H1 (cell line): ENCODE data around the gene RAD9A. TPM values are rescaled to one million over a fixed set of nuclear protein-coding genes. Genes with fewer than 3 reads are reported as not detected.
A peak's percentile ranks its signal among the peaks of the same experiment; 100 is the strongest.

Experiments
- CTCF ChIA-PET: fragments of 300-600 bp; sonication (Branson Sonifier 250); formaldehyde crosslinking; loops from one replicate; lab custom pipeline; 2021; ENCODE audit not compliant: partially characterized antibody; lab: Charles Lee
- POLR2A ChIA-PET: fragments of 300-600 bp; sonication (Branson Sonifier 250); formaldehyde crosslinking; loops from one replicate; lab custom pipeline; 2021; ENCODE audit warnings: inconsistent platforms; ENCODE audit not compliant: partially characterized antibody; lab: Charles Lee
- DNase-seq, 2 experiments: peaks; one replicate each; pipeline versions ENCODE4 v3.0.0 to v3.0.0-alpha.2; 2010 to 2022; ENCODE audit warnings: low spot score in 2 of 2, low read depth in 1 of 2, mixed read lengths in 1 of 2
- FAIRE-seq: peaks from 2 replicates; lab custom pipeline; 2011; peaks lifted over from hg19 to GRCh38; lab: Jason Lieb, UNC
- H2AFZ ChIP-seq: 2 replicates; pipeline ENCODE4 v1.8.1; 2012; ENCODE audit warnings: low read length, inconsistent platforms
- H2AK5ac ChIP-seq: 2 replicates; pipeline ENCODE4 v1.6.1; 2013; ENCODE audit warnings: low read depth, low read length
- H2BK120ac ChIP-seq: replicated peaks from 2 replicates; pipeline ENCODE3; 2013; ENCODE audit warnings: low read depth, low read length, inconsistent platforms
- H2BK12ac ChIP-seq: 2 replicates; pipeline ENCODE4 v1.6.1; 2013; ENCODE audit warnings: low read depth, low read length
- H2BK15ac ChIP-seq: 2 replicates; pipeline ENCODE4 v1.6.1; 2013; ENCODE audit warnings: low read length
- H2BK20ac ChIP-seq: 2 replicates; pipeline ENCODE4 v1.6.1; 2013; ENCODE audit warnings: low read length
- H2BK5ac ChIP-seq: 2 replicates; pipeline ENCODE4 v1.6.1; 2013; ENCODE audit warnings: low read depth, low read length
- H3K14ac ChIP-seq: 2 replicates; pipeline ENCODE4 v1.6.1; 2013; ENCODE audit warnings: inconsistent platforms; ENCODE audit not compliant: insufficient read length
- H3K18ac ChIP-seq: 2 replicates; pipeline ENCODE4 v1.6.1; 2013; ENCODE audit warnings: low read length; ENCODE audit errors: extremely low read depth
- H3K23ac ChIP-seq: 2 replicates; pipeline ENCODE4 v1.6.1; 2013; ENCODE audit warnings: inconsistent platforms; ENCODE audit not compliant: insufficient read length
- H3K23me2 ChIP-seq: 2 replicates; pipeline ENCODE4 v1.6.1; 2013; ENCODE audit warnings: low read depth, low read length
- H3K27ac ChIP-seq: 2 replicates; pipeline ENCODE4 v1.6.1; 2011; ENCODE audit warnings: low read depth, low read length, inconsistent platforms
- H3K27me3 ChIP-seq, 4 experiments: replicated peaks in 1 of 4; 1 replicate in 1 of 4; 2 replicates in 3 of 4; pipeline versions ENCODE4 v1.6.1 to v1.8.1; 2011 to 2013; ENCODE audit warnings: low read length in 3 of 4, mild to moderate bottlenecking in 3 of 4, inconsistent platforms in 2 of 4, mixed read lengths in 2 of 4, moderate library complexity in 1 of 4; ENCODE audit not compliant: control insufficient read depth in 3 of 4, insufficient read depth in 3 of 4; ENCODE audit errors: extremely low read depth in 1 of 4
- H3K36me3 ChIP-seq, 4 experiments: 2 replicates each; pipeline versions ENCODE4 v1.6.1 to v1.8.1; 2011 to 2013; ENCODE audit warnings: mild to moderate bottlenecking in 4 of 4, low read length in 3 of 4, moderate library complexity in 2 of 4, control low read depth in 1 of 4, inconsistent platforms in 1 of 4; ENCODE audit not compliant: insufficient read depth in 4 of 4, control insufficient read depth in 2 of 4
- H3K4ac ChIP-seq: replicated peaks from 2 replicates; pipeline ENCODE3; 2013; ENCODE audit warnings: low read length, low read depth, mixed read lengths, inconsistent platforms; ENCODE audit not compliant: insufficient read length
- H3K4me1 ChIP-seq, 4 experiments: replicated peaks in 1 of 4; 1 replicate in 1 of 4; 2 replicates in 3 of 4; pipeline versions ENCODE4 v1.6.1 to v1.8.1; 2011 to 2013; ENCODE audit warnings: low read length in 3 of 4, inconsistent platforms in 2 of 4, mixed read lengths in 1 of 4; ENCODE audit not compliant: insufficient read depth in 4 of 4, control insufficient read depth in 3 of 4
- H3K4me2 ChIP-seq, 2 experiments: 2 replicates each; pipeline versions ENCODE4 v1.6.1 to v1.8.1; 2011 to 2013; ENCODE audit warnings: low read depth in 2 of 2, low read length in 2 of 2, control low read depth in 1 of 2, inconsistent platforms in 1 of 2, mild to moderate bottlenecking in 1 of 2; ENCODE audit not compliant: insufficient read depth in 1 of 2
- H3K4me3 ChIP-seq, 4 experiments: fragments of 200-600, 300-600 bp in 1 of 4; sonication (generic), shearing (Covaris generic), sonication (Bioruptor Twin) in 1 of 4; 2 replicates each; pipeline versions ENCODE4 v1.5.1 to v1.8.1; 2011 to 2016; ENCODE audit warnings: low read length in 4 of 4, low read depth in 3 of 4, control low read depth in 2 of 4, inconsistent platforms in 2 of 4, mild to moderate bottlenecking in 2 of 4, mixed read lengths in 1 of 4, moderate library complexity in 1 of 4; ENCODE audit not compliant: insufficient read depth in 2 of 4; ENCODE audit errors: extremely low read depth in 1 of 4
- H3K56ac ChIP-seq: replicated peaks from 2 replicates; pipeline ENCODE3; 2013; ENCODE audit warnings: low read depth, mild to moderate bottlenecking, mixed read lengths, low read length, inconsistent platforms; ENCODE audit not compliant: insufficient read length
- H3K79me1 ChIP-seq: 2 replicates; pipeline ENCODE4 v1.6.1; 2013; ENCODE audit warnings: low read depth, low read length, control low read depth
- H3K79me2 ChIP-seq, 2 experiments: 2 replicates each; pipeline versions ENCODE4 v1.6.1 to v1.8.1; 2012 to 2013; ENCODE audit warnings: low read length in 2 of 2, mild to moderate bottlenecking in 2 of 2, inconsistent platforms in 1 of 2; ENCODE audit not compliant: insufficient read depth in 2 of 2, control insufficient read depth in 1 of 2
- H3K9ac ChIP-seq, 4 experiments: replicated peaks in 1 of 4; 1 replicate in 1 of 4; 2 replicates in 3 of 4; pipeline versions ENCODE4 v1.6.1 to v1.8.1; 2011 to 2013; ENCODE audit warnings: low read depth in 3 of 4, low read length in 3 of 4, control low read depth in 2 of 4, mild to moderate bottlenecking in 2 of 4, moderate library complexity in 2 of 4, inconsistent platforms in 1 of 4; ENCODE audit errors: extremely low read depth in 1 of 4
- H3K9me3 ChIP-seq, 2 experiments: 2 replicates each; pipeline versions ENCODE4 v1.6.1 to v1.8.1; 2012 to 2013; ENCODE audit warnings: mild to moderate bottlenecking in 2 of 2, moderate library complexity in 2 of 2, control low read depth in 1 of 2, inconsistent platforms in 1 of 2, low read depth in 1 of 2, low read length in 1 of 2, mixed read lengths in 1 of 2; ENCODE audit not compliant: insufficient read depth in 2 of 2
- H4K20me1 ChIP-seq, 2 experiments: replicated peaks in 1 of 2; 2 replicates each; pipeline versions ENCODE3 to v1.8.1; 2011 to 2013; ENCODE audit warnings: inconsistent platforms in 2 of 2, low read length in 2 of 2, mild to moderate bottlenecking in 1 of 2; ENCODE audit not compliant: insufficient read depth in 2 of 2, control insufficient read depth in 1 of 2
- H4K5ac ChIP-seq: 2 replicates; pipeline ENCODE4 v1.6.1; 2013; ENCODE audit warnings: low read length, low read depth, mixed read lengths, inconsistent platforms; ENCODE audit not compliant: insufficient read length
- H4K8ac ChIP-seq: 2 replicates; pipeline ENCODE4 v1.8.0; 2013; ENCODE audit warnings: mild to moderate bottlenecking, moderate library complexity, low read length, inconsistent platforms; ENCODE audit not compliant: insufficient read depth; ENCODE audit errors: extremely low read depth
- H4K91ac ChIP-seq: replicated peaks from 2 replicates; pipeline ENCODE3; 2013; ENCODE audit warnings: low read length, mixed read lengths, inconsistent platforms; ENCODE audit not compliant: insufficient read length
- KDM1A ChIP-seq: fragments of 200-600, 300-600 bp; sonication (generic); IDR thresholded peaks from 2 replicates; pipeline ENCODE4 v1.7.1; 2016; ENCODE audit warnings: mild to moderate bottlenecking, low read length, borderline replicate concordance
- POLR2A ChIP-seq, 2 experiments: IDR thresholded peaks; 1 replicate in 1 of 2; 2 replicates in 1 of 2; pipeline ENCODE4 v1.6.1; 2011; ENCODE audit warnings: low read depth in 2 of 2, low read length in 2 of 2, mild to moderate bottlenecking in 2 of 2; ENCODE audit errors: control extremely low read depth in 1 of 2
- WGBS, 2 experiments: shearing (Covaris generic) in 1 of 2; methylation state at CpG; one replicate each; pipeline versions ENCODE4 v1.1.6 to v1.1.7; 2013 to 2015; ENCODE audit warnings: low lambda C conversion rate in 2 of 2, mixed read lengths in 2 of 2, inconsistent platforms in 1 of 2, low coverage in 1 of 2, missing lambda C conversion rate in 1 of 2; ENCODE audit not compliant: insufficient replicate concordance in 2 of 2, insufficient coverage in 1 of 2, insufficient read length in 1 of 2; ENCODE audit errors: extremely low coverage in 1 of 2, missing lambda C conversion rate in 1 of 2; 5-methylcytosine and 5-hydroxymethylcytosine counted together
- polyA plus RNA-seq, 7 experiments: library from polyadenylated mRNA; depleted of rRNA in 3 of 7; stranded (reverse) in 5 of 7; unstranded in 2 of 7; fragments of >200 nt in 5 of 7; fragments of 200-250 nt in 2 of 7; gene quantifications; 1 replicate in 5 of 7; 2 replicates in 1 of 7; 4 replicates in 1 of 7; pipeline versions ENCODE4 v1.2.1 to v1.2.3, GENCODE V29; 2011 to 2013; ENCODE audit warnings: missing spikeins in 2 of 7, mixed read lengths in 2 of 7
- total RNA-seq: library from RNA; stranded (reverse); fragmentation: NEBNext Ultra II Directional; extraction: Animal tissue kit (Norgen Biotek cat#: 25700); gene quantifications from 2 replicates; pipeline ENCODE4 v1.2.1, GENCODE V29; 2021

The RAD9A gene
- total and polyA plus RNA-seq, 2 of the 8 experiments (the other 6 are each of a cell fraction or from before 2014, with no cell fraction given): 22.2 to 25.5 TPM

DNA sequence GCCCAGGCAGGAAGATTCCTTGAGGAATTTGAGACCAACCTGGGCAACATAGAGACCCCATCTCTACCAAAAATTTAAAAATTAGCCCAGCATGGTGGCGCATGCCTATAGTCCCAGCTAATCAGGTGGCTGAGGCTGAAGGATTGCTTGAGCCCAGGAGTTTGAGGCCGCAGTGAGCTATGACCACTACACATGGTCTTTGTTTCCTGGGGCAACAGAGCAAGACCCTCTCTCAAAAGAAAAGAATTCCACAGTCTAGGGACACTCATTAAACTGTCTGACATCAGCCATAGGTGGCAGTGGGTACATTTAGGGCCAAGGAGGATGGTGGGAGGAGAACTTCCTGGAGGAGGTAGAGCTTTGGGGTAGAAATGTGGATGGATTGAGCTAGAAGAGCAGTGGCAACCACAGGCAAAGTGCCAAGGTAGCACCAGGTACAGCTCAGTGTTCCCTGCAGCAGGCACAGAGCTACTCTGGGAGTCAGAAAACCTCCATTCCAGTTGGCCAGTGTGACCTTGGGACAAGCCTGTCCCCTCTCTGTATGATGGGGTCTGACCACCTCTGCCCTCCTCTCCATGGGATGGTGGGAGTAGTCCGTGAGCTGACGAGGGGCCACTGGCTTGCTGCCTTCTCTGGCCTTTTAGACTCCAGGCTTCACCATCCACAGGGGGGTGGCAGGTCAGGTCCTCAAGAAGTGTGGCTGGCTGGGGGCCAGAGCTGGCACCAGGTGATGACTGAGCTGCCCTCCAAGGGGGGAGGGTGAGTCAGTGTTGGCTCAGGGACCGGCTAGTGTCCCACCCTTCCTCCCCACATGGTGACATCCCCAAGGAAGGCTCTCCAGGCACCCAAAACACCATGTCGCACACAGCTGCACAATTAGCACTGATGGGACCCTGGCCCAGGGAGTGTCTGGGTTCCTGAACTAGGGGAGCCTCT lies 14.6 kb upstream of the RAD9A start:
- Histone ChIP-seq H3K14ac (no peak overlapping the region), H2BK20ac (no peak overlapping the region), H4K20me1 (peaks cover under 1 to 2% of the 10 kb centered on the region in 2 experiments), H4K5ac (no peak overlapping the region), H2BK5ac (no peak overlapping the region), H3K27ac (no peak overlapping the region), H3K79me2 (no peaks in the 10 kb centered on the region), H2BK120ac (no peak overlapping the region), H4K91ac (peak overlapping the region; percentile 6), H2AFZ (no peak overlapping the region), H3K56ac (no peak overlapping the region), H3K4ac (no peak overlapping the region), H2BK12ac (peak overlapping the region; percentile 93; the same call in 1 of the 2 replicates), H3K4me2 (peak overlapping the region; percentile 87 to 96; a peak in 3 of 4 replicates), H2BK15ac (peak overlapping the region; percentile 81; the same call in 1 of the 2 replicates), H3K27me3 (peaks cover 7 to 40% (median 35%) of the 10 kb centered on the region in 4 experiments)
- 88% methylated on average over 6 of the region's 6 CpGs; no CpG with 5 or more reads in 1 of the 2 experiments for WGBS, 2 experiments
- CTCF ChIA-PET: interaction anchor here (0.7 to 34.8 kb wide), 10 partner anchors 11 to 330 kb away, joined by 3 to 1305 read pairs (median 5); partner anchors contain the start of genes POLD4 and RAD9A
- POLR2A ChIA-PET: interaction anchor here (0.6 to 3.1 kb wide), 11 partner anchors 8 to 91 kb away, joined by 3 to 8 read pairs (median 3); partner anchors contain the start of genes POLD4, PPP1CA and RAD9A
- DNase-seq: no peak
- TF ChIP-seq POLR2A (IDR thresholded peaks at IDR 0.05; ENCODE audit: control extremely low read depth in 1 of 2, low read depth in 2 of 2, low read length in 2 of 2): no peak
- TF ChIP-seq KDM1A: 0 out of 2 replicates have a peak, but pooled peaks have one; percentile 29
- TF ChIP-seq, all 59 proteins: peak for 1
- Histone ChIP-seq H3K36me3 (no peaks in the 10 kb centered on the region), H3K9me3 (no peaks in the 10 kb centered on the region), H3K4me3 (no peak overlapping the region), H3K79me1 (no peaks in the 10 kb centered on the region), H3K23me2 (peaks cover 20% of the 10 kb centered on the region; the same call in 1 of the 2 replicates), H3K23ac (no peak overlapping the region), H3K4me1 (peaks cover 0 to 30% (median 24%) of the 10 kb centered on the region in 4 experiments; a peak in 6 of 7 replicates), H3K9ac (no peak overlapping the region), H4K8ac (no peak overlapping the region; the same call in 1 of the 2 replicates), H3K18ac (no peak overlapping the region; the same call in 1 of the 2 replicates), H2AK5ac (peak overlapping the region; percentile 45; the same call in 1 of the 2 replicates)
- FAIRE-seq: no peak
